Psoas muscle (tissue), 8 donors: ENCODE data around the gene VSIG2. TPM values are rescaled to one million over a fixed set of nuclear protein-coding genes. Genes with fewer than 3 reads are reported as not detected.

Experiments used
- ATAC-seq, 4 donors: fragments of 200-7000 bp; cut with Tn5 transposase; one replicate each; pipeline ENCODE4 v1.9.1; 2020; ENCODE audit warnings: moderate library complexity in 3 of 4, mild to moderate bottlenecking in 2 of 4
- DNase-seq, 2 donors: peaks; one replicate each; pipeline ENCODE4 v3.0.0-alpha.2; 2020
- H3K27ac ChIP-seq: fragments of 200-600 bp; one replicate; pipeline ENCODE4 v1.8.0; 2022
- H3K27me3 ChIP-seq, 3 donors: fragments of 200-600 bp in 1 of 3; one replicate each; pipeline versions ENCODE4 v1.6.1 to v1.8.0; 2013 to 2022; ENCODE audit warnings: low read length in 2 of 3, mild to moderate bottlenecking in 2 of 3, moderate library complexity in 1 of 3; ENCODE audit not compliant: insufficient read depth in 3 of 3
- H3K36me3 ChIP-seq, 2 donors: fragments of 200-600 bp in 1 of 2; one replicate each; pipeline versions ENCODE4 v1.6.1 to v1.8.0; 2013 to 2022; ENCODE audit warnings: low read depth in 1 of 2, mild to moderate bottlenecking in 1 of 2, moderate library complexity in 1 of 2; ENCODE audit not compliant: insufficient read depth in 1 of 2
- H3K4me1 ChIP-seq: fragments of 200-600 bp; one replicate; pipeline ENCODE4 v1.8.0; 2022
- H3K4me3 ChIP-seq: fragments of 200-600 bp; one replicate; pipeline ENCODE4 v1.8.0; 2022; ENCODE audit warnings: mild to moderate bottlenecking
- H3K9me3 ChIP-seq: fragments of 200-600 bp; one replicate; pipeline ENCODE4 v1.8.0; 2022
- WGBS, 3 donors: extraction: QIAGEN DNeasy Blood & Tissue Kit; methylation state at CpG; one replicate each; pipeline versions ENCODE4 v1.1.6 to v1.1.7; 2013; 5-methylcytosine and 5-hydroxymethylcytosine counted together
- intact Hi-C, 2 donors: fragments of 100-400 bp; cut with DNase I; formaldehyde crosslinking; loops; one replicate each; pipeline versions ENCODE4 v1.11.0 to v1.14.2; 2022
- polyA plus RNA-seq, 3 donors: library from polyadenylated mRNA; stranded (reverse); fragments of 200-250 nt; gene quantifications; one replicate each; pipeline ENCODE4 v1.2.3, GENCODE V29; 2013
- total RNA-seq, 4 donors: library from RNA; stranded (reverse); fragmentation: NEBNext Ultra II Directional in 2 of 4; extraction: Animal tissue kit (Norgen Biotek cat#: 25700) in 2 of 4; gene quantifications; one replicate each; pipeline versions ENCODE4 v1.2.1 to v1.2.4, GENCODE V29; 2021 to 2023
- TF ChIP-seq, protein P1 (sequence below): fragments of 200-600 bp; IDR thresholded peaks from one replicate; pipeline ENCODE4 v1.8.0; 2022; ENCODE audit warnings: antibody characterized with exemption
- donor health status: healthy with polysubstance abuse.
- donor health status: DM: no; HTN: no; CAD: no; lungs with moderate emphysema.
- donor health status: Bipolar disorder and iron deficiency.
- donor health status: healthy.
- donor health status: DM: yes; HTN: yes; CAD: no.
- donor health status: DM: no; HTN: no; CAD: no.
- donor health status: DM: no; HTN: no; CAD: no.
- donor health status: DM: yes; HTN: yes; CAD: no.

The VSIG2 gene
- total and polyA plus RNA-seq, 7 donors: 0.15 to 0.58 (median 0.36) TPM

DNA sequence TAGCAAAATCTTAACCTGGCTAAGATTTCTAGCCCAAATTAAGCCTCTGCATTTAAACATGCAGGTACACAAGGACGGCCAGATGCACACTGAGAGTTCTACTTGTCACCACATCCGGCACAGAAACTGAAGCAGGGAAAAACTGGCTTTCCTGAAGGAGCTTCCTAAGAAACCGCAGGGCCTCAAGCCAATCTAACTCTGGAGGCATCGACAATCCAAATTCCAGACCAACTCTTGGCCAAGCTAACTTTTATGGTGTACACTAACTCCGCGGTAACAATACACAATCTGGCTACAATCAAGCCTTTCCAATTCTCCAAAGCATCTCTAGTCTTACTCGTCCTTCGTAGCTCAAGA lies 46.9 kb upstream of the VSIG2 start:
- Histone ChIP-seq H3K4me1 (peaks cover 34% of the 10 kb centered on the region), H3K36me3 (peaks cover 0 to 4% of the 10 kb centered on the region in 2 donors), H3K27ac (peak overlapping the region; percentile 100), H3K4me3 (peak overlapping the region; percentile 98), H3K27me3 (no peaks in the 10 kb centered on the region), H3K9me3 (no peaks in the 10 kb centered on the region)
- ATAC-seq (no peak), DNase-seq (no peak)
- WGBS, 3 donors: 2 to 6% (median 4%) methylated on average over 8 of the region's 8 CpGs
- intact Hi-C loops: no loop called here
- TF ChIP-seq, protein P1, sequence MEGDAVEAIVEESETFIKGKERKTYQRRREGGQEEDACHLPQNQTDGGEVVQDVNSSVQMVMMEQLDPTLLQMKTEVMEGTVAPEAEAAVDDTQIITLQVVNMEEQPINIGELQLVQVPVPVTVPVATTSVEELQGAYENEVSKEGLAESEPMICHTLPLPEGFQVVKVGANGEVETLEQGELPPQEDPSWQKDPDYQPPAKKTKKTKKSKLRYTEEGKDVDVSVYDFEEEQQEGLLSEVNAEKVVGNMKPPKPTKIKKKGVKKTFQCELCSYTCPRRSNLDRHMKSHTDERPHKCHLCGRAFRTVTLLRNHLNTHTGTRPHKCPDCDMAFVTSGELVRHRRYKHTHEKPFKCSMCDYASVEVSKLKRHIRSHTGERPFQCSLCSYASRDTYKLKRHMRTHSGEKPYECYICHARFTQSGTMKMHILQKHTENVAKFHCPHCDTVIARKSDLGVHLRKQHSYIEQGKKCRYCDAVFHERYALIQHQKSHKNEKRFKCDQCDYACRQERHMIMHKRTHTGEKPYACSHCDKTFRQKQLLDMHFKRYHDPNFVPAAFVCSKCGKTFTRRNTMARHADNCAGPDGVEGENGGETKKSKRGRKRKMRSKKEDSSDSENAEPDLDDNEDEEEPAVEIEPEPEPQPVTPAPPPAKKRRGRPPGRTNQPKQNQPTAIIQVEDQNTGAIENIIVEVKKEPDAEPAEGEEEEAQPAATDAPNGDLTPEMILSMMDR: no peak

DNA sequence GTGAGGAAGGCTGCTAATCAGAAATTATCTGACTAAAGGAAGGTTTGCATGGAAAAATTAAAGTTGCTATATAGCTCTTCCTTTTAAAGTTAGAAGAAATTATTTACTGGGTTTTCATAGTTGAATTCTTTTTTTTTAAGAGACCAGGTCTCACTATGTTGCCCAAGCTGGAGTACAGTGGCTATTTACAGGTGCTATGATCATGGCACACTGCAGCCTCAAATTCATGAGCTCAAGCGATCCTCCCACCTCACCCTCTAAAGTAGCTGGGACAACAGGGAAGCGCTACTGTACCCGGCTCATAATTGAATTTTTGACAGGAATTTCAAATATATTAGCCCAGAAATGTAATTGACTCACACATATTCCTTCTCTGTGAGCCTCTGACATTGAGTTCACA lies 44.3 kb upstream of the VSIG2 start:
- WGBS, 3 donors: 79 to 84% (median 82%) methylated on average over 3 of the region's 3 CpGs
- Histone ChIP-seq H3K4me1 (peaks cover 38% of the 10 kb centered on the region), H3K27me3 (no peaks in the 10 kb centered on the region), H3K27ac (no peak overlapping the region), H3K4me3 (no peak overlapping the region), H3K9me3 (no peaks in the 10 kb centered on the region), H3K36me3 (no peaks in the 10 kb centered on the region)
- DNase-seq (no peak), ATAC-seq (no peak)
- TF ChIP-seq, protein P1: no peak
- intact Hi-C loops: no loop called here

DNA sequence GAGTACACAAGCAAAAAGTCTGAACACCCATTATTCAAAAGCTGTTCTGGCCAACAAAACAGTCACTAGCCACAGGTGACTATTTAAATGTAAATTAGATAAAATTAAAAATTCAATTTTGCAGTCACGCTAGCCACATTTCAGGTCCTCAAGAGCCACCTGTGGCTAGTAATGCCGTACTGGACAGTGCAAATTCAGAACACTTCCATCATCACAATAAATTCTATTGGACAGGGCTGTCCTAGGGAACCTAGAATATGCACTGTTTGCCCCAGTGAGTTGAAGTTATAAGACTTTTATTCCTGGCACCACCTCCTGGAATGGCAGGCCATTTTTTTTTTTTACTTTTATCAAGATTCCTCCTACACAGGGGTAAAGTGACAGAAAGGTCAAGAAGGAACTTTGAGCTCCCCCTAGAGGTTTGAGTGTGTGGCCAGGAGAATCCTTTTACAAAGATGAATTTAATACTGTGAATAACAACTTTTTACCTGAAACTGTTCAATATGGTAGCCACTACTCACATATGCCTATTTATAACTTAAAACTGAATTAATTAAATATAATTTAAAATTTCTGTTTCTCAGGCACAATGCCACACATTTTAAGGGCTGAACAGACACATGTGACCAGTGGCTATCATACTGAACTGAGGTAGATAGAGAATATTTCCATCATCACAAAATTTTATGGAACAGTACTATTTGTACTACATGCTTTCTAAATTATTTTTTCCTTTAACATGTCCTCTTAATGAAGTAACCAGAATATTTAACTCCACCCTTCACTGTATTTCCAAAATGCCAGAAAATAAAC lies 41.6 kb upstream of the VSIG2 start:
- Histone ChIP-seq H3K4me1 (peaks cover 34% of the 10 kb centered on the region), H3K36me3 (no peaks in the 10 kb centered on the region), H3K4me3 (no peak overlapping the region), H3K27me3 (no peaks in the 10 kb centered on the region), H3K9me3 (no peaks in the 10 kb centered on the region), H3K27ac (no peak overlapping the region)
- intact Hi-C loops: loop anchor here in 1 of 2 donors (2.0 kb wide), 2 partner anchors 29 to 125 kb away; no protein-coding TSS in a partner anchor
- DNase-seq (no peak), ATAC-seq (peak in 1 of 4 donors; percentile 72)
- 65 to 80% (median 65%) methylated on average over 2 of the region's 2 CpGs for WGBS, 3 donors
- TF ChIP-seq, protein P1: peak; percentile 63

DNA sequence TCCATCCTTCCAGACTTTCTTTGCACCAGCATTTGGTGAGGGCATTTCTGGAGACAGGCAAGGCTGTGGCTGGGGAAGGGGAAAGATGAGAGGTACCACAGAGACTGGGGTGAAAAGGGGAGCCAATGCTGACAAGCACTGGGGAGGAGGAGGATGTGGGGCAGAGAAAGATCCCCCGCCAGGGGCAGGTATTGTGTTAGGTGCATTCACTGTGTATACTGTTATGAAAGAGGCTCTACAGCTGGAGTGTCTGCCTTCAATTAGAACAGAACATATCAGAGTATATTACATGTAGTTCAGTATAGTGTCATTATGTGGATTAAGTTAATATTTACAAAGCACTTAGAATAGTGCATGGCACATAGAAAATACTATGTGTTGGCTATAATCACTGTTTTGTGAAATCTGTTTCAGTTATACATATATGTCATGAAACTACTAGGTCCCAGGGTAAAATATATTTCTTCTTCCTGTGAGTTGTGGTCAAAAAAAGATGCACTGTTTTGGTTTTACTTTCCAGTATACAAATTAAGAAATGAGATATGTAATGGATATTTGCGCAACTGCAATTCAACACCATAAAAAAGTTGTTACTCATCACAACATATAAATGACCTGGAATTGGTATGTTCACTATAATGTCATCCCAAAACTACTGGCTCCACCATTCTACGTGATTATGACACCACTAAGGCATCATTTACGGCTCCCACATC lies 39.7 kb upstream of the VSIG2 start:
- WGBS, 3 donors: 66 to 70% (median 67%) methylated on average over 4 of the region's 4 CpGs
- no peak overlapping the region for H3K27ac ChIP-seq
- TF ChIP-seq, protein P1: no peak
- intact Hi-C loops: loop anchor here in 1 of 2 donors (2.0 kb wide), 1 partner anchor 123 kb away; no protein-coding TSS in a partner anchor
- H3K9me3 ChIP-seq: no peaks in the 10 kb centered on the region
- no peaks in the 10 kb centered on the region for H3K27me3 ChIP-seq
- H3K4me3 ChIP-seq: no peak overlapping the region
- no peak for DNase-seq
- ATAC-seq: no peak
- H3K36me3 ChIP-seq: no peaks in the 10 kb centered on the region
- peaks cover 20% of the 10 kb centered on the region for H3K4me1 ChIP-seq
